ENCODE data around the gene ENO3.

DNA sequence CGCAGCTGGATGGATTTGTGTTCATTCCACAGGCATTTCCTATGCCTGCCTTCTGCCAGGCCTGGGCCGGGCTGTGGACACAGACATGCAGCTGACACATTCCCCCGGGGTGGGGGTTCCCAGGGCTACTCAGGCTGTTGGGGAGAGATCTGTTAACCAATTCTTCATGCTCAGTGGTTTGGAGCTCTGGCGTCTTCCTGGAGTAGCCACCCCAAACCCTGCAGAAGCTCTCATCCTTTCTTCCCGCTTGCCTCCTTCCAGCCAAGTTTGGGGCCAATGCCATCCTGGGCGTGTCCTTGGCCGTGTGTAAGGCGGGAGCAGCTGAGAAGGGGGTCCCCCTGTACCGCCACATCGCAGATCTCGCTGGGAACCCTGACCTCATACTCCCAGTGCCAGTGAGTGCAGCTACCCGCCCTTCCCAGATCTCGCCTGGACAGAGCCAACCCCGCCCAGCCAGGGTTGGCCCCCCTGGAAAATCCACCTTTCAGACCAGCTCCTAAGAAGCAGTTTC is 2.6 kb downstream of the ENO3 start:
- TF ChIP-seq CTCF (IDR thresholded peaks at IDR 0.05): no peak
- peak in 1 of 2 donors; percentile 6 for TF ChIP-seq POLR2A (IDR thresholded peaks at IDR 0.05)

Measured in thyroid gland (tissue), 4 donors.